ENCODE data around the gene NDFIP2. TPM values are rescaled to one million over a fixed set of nuclear protein-coding genes. Genes with fewer than 3 reads are reported as not detected.

The NDFIP2 gene
- total RNA-seq, 1 experiment from 2014 or later: 23.1 TPM

GRCh38 chr13:79452239-79452913 lies 28.6 kb upstream of the NDFIP2 start:
- no peak for TF ChIP-seq GABPB1 (CRISPR knock-in tag; IDR thresholded peaks at IDR 0.05)
- no peak for TF ChIP-seq OVOL2 (CRISPR knock-in tag; IDR thresholded peaks at IDR 0.05; ENCODE audit: borderline replicate concordance)
- no peak for TF ChIP-seq ZNF219 (CRISPR knock-in tag; IDR thresholded peaks at IDR 0.05; ENCODE audit: borderline replicate concordance)
- no peak for TF ChIP-seq PRDM15 (CRISPR knock-in tag; IDR thresholded peaks at IDR 0.05)
- TF ChIP-seq SOX15 (CRISPR knock-in tag; IDR thresholded peaks at IDR 0.05): no peak
- TF ChIP-seq NR3C1 (CRISPR knock-in tag; conservative IDR thresholded peaks at IDR 0.05; ENCODE audit: low read depth): no peak
- TF ChIP-seq IRF1 (CRISPR knock-in tag; IDR thresholded peaks at IDR 0.05): no peak
- TF ChIP-seq ZBTB43 (CRISPR knock-in tag; IDR thresholded peaks at IDR 0.05): no peak
- no peak for TF ChIP-seq ZNF416 (CRISPR knock-in tag; IDR thresholded peaks at IDR 0.05)
- no peak for TF ChIP-seq PRRX2 (CRISPR knock-in tag; IDR thresholded peaks at IDR 0.05)
- TF ChIP-seq ZMAT4 (CRISPR knock-in tag; IDR thresholded peaks at IDR 0.05): no peak
- TF ChIP-seq E2F4 (CRISPR knock-in tag; IDR thresholded peaks at IDR 0.05; ENCODE audit: borderline replicate concordance, low read depth): no peak
- TF ChIP-seq ZNF512 (CRISPR knock-in tag; IDR thresholded peaks at IDR 0.05; ENCODE audit: borderline replicate concordance): no peak
- no peak for TF ChIP-seq KAT7 (CRISPR knock-in tag; IDR thresholded peaks at IDR 0.05; ENCODE audit: borderline replicate concordance)
- TF ChIP-seq NR2C2 (CRISPR knock-in tag; IDR thresholded peaks at IDR 0.05): no peak
- TF ChIP-seq EMX1 (CRISPR knock-in tag; IDR thresholded peaks at IDR 0.05): no peak
- no peak for TF ChIP-seq CREB1 (CRISPR knock-in tag; IDR thresholded peaks at IDR 0.05)
- ChIA-PET CTCF (interaction anchor here (1.3 kb wide), 1 partner anchor 28 kb away, joined by 7 read pairs; no protein-coding TSS in a partner anchor), POLR2A (no interaction called here)
- no peak for DNase-seq (ENCODE audit: low spot score)
- no peaks in the 10 kb centered on the region for H3K27me3 Mint-ChIP-seq (ENCODE audit: low read depth)
- H3K36me3 Mint-ChIP-seq: no peaks in the 10 kb centered on the region
- no peak overlapping the region for H3K27ac Mint-ChIP-seq
- no peaks in the 10 kb centered on the region for H3K9me3 Mint-ChIP-seq
- no peak for ATAC-seq
- no peak overlapping the region for H3K4me3 Mint-ChIP-seq
- H3K4me1 Mint-ChIP-seq: peaks cover 18% of the 10 kb centered on the region

Measured in WTC11 (cell line).